Skin of body (tissue), 2 donors: ENCODE data around the gene ISM1. TPM values are rescaled to one million over a fixed set of nuclear protein-coding genes. Genes with fewer than 3 reads are reported as not detected.

ENCODE experiments used
- DNase-seq: peaks from one replicate; lab custom pipeline; 2025; lab: John Stamatoyannopoulos, UW
- total RNA-seq: library from RNA; depleted of rRNA; stranded (reverse); fragments of >200 nt; gene quantifications from one replicate; pipeline ENCODE4 v1.2.3, GENCODE V29; 2014

ISM1 gene
- total RNA-seq, 1 donor from 2014 or later, result 11.2 TPM

DNA sequence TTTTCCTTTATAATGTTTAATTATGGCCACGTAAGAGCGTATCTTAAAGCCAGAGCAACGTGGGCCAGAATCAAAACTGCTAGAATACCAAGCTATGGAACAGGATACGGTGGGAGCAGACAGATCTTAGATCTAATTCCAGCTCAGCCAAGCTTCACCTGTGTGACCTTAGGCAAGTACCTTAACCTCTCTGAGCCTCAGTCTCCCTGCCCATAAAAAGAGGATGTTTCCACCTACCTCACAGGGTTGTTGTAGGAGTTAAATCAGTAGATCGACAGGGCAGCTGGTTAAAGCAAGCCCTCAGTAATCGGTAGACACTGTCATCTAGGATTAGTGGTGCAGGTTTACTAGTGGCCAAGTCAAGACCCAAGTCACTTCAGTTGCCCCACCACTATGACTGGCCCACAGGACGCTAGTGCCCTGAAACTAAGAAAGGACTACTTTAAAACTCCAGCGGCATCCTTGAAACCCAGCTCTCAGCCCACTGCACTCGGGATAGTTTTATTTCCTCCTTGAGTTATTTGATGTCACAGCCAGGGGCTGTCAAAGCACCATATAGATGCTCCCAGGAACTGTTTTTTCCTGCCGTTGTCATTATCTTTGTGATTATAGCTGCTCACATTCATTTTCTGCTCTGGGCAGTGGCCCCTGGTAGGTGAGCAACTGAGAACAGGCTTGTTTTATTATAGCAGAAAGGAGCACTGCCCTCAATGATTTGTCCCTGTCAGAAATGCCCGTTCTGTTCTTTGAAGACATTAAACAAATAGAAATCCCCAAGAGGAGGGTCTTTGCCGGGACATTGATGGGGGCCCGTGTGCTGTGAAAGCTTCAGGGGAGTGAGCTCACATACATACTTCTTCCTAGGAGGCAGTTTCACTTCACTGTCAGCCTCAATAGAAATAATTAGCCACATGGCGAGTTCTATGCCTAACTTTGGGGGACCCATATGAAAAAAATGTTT is 63.1 kb downstream of the ISM1 start:
- no peak for DNase-seq

DNA sequence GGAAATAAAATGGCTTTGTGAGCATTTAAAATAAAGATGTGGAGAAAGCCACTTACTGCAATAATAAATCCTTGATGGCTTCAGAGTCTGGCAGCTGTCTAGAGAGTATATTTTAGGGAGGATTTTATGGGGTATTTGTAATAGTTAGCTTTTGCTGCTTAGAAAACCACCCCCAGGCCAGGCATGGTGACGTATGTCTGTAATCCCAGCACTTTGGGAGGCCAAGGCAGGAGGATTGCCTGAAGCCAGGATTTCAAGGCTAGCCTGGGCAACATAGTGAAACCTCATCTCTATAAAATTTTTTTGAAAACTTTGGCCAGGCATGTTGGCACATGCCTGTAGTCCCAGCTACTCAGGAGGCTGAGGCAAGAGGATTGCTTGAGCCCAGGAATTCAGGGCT is 63.8 kb downstream of the ISM1 start:
- DNase-seq, result no peak

GRCh38 chr20:13285408-13285807 is 64.3 kb downstream of the ISM1 start:
- DNase-seq, result no peak

- DNase-seq, result no peak
Measured at GRCh38 chr20:13286052-13286451, 65.0 kb downstream of the ISM1 start.

DNA sequence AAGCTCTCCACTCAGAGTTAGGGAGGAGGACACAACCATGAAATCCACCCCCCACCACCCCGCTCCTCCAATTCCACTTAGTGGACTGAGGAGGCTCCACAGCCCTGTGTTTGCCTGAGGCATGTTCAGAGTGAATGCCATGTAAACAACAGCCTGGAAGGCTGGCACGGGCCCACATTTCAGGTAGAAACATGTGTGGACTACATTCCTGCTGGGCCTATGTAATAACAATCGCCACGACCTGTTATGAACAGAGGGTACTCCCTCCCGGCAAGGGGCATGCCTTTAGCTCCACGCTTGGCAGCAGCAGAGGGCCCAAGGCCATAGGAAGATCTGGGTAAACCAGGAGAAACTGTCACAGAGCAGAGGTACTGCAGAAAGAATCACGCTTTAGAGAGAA is 65.5 kb downstream of the ISM1 start:
- DNase-seq, result no peak

DNA sequence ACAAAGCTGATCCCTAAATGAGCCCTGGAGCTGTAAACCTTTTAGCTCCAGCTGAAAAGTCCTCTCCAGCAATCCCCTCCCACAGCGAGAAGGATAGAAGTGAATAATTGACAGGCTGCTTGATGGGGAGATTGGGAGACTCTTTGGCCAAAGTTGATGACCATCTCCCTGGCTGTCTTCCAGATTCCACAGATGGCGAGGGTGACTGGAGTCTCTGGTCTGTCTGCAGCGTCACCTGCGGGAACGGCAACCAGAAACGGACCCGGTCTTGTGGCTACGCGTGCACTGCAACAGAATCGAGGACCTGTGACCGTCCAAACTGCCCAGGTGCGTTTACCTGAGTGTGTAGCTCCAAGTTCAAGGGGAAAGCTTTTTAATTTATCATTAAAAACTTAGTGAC is 67.3 kb downstream of the ISM1 start:
- DNase-seq, result no peak

- no peak for DNase-seq
Measured at GRCh38 chr20:13289031-13289430, 68.0 kb downstream of the ISM1 start.

GRCh38 chr20:13290724-13291123 is 69.7 kb downstream of the ISM1 start:
- no peak for DNase-seq

GRCh38 chr20:13291157-13291556 is 70.1 kb downstream of the ISM1 start:
- DNase-seq, result no peak

GRCh38 chr20:13292201-13292885 is 71.3 kb downstream of the ISM1 start:
- no peak for DNase-seq

GRCh38 chr20:13294522-13294921 is 73.4 kb downstream of the ISM1 start:
- DNase-seq, result no peak

DNA sequence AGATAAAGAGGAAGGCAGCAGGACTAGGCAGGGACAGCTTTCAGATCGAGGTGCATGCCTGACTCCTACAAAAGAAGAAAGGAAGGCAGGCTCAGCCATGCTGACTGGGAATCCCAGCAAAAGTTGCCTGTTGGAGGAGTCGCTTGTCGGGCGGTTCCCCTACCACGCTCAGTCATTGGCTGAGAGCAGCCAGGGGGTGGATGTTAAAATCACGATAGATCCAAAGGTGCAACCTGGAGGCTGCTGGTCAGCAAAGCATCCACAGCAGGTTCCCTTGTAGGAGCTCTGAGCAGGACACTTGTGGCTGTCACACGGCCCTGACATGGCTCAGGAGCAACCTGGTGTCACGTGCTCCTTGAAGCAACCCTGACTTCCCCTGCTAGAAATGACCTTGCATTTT is 74.6 kb downstream of the ISM1 start:
- no peak for DNase-seq

- DNase-seq, result no peak
Measured at GRCh38 chr20:13296070-13296469, 75.0 kb downstream of the ISM1 start.

DNA sequence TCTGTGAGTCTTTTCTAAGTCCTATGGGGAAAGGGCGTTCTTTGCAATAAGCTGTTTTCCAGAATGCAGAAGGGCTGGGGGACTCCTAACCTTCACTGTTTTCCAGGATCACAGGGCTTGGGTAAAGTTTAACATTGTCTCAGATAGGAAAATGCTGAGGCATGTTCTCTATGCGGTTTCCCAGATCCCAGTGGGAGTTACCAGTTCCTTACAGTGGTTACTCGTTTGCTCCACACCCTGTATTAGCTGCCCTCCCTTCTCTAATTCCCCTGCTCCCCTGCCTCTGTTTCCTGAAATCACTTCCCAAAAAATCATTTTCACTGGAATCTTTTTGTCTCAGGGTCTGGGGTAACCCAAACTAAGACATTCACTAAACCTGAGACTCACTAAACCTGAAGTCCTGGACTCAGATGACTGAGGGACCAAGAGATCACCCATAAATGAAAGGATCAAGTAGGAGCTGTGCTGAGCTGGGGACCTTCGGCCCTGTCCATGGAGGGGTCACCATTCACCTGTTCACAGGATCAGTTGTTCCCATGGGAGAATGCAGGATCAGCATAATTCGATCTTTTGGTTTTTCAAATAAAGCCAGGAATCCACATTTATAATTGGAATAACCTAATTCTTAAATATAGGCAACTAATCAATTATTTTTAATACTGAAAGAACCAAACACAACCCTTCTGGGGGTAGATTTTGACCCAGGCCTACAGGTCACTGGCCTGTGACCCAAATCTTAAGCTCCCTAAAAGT is 76.2 kb downstream of the ISM1 start:
- DNase-seq, result no peak

GRCh38 chr20:13298692-13299373 is 77.8 kb downstream of the ISM1 start:
- no peak for DNase-seq

DNA sequence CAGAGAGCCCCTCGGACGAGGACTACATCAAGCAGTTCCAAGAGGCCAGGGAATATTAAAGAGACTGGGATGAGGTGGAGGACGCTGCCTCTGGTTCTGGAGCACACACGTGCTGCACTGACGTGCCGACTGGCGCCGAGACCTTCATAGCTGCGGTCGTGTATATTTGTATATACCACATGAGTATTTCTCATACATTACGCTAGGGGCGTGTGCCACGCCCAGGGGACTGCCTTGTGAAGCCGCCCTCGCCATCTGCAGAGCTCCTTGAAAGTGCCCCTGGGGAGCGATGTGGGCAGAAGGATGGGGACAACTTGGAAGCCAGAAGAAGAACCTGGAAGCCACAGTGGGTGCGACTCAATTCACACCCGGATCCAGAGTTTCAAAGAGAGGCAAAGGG is 78.3 kb downstream of the ISM1 start:
- no peak for DNase-seq

- no peak for DNase-seq
Measured at GRCh38 chr20:13301596-13301995, 80.5 kb downstream of the ISM1 start.

DNA sequence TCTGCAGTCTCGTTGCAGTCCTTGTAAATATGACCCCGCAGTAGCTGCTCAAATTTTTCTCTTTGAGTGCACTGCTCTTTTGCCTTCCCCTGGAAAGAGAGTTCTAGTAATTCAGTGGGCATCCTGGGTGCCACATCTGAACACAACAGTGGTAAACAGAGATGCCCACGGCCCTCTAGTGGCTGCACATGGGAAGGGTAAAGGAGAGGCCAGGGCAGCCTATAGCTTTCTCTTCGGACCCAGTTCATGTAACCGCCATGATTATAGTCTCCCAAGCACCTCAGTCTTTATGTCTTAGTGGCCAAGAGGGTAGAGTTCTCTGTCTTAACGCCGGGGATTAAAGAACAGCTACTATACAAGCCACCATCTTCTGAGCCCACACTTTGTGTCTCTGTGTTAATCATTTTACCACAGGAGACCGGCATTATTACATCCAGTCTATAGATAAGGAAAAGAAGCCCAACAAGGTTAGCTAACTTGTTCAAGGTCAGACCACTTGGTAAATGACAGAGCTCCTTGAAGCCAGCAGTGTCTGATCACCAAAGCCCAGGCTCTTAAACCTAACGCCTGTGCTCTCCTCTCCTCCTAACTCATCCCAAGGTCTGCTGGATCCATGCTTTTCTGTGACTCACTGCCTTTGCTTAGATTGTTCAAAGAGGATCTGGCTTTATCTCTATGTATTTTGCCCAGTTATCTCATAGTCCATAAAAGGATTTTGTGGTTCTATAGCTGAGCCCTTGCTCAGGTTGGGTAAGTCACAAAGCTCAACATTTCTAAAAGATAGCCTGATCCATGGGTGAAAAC is 81.8 kb downstream of the ISM1 start:
- no peak for DNase-seq

DNA sequence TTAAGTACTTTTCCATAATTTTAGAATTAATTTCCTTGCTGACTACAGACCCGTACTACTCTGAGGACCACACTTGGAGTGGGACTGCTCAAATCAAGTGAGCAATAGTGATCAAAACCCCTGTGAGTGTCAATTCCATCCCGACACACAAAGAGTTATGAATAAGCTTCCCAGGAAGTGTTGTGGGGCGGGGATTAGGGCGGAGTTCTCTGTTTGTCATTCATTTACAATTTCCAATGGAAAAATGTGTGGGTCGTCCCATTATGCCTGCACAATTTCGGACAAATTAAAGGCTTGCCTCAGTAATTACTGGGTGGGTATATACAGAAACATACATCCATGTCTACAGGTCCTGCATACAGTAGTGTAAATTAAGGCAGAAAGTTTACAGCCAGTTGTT is 84.2 kb downstream of the ISM1 start:
- DNase-seq, result no peak

- DNase-seq, result no peak
Measured at GRCh38 chr20:13307562-13308163, 86.6 kb downstream of the ISM1 start.
